Mesothelial cell of epicardium (in vitro differentiated cells): ENCODE measurements around the gene METTL9. TPM values are rescaled to one million over a fixed set of nuclear protein-coding genes. Genes with fewer than 3 reads are reported as not detected.

Experiments
- DNase-seq, 2 experiments: peaks; one replicate each; pipeline ENCODE4 v3.0.0; 2021; ENCODE audit warnings: low spot score in 2 of 2; ENCODE audit not compliant: unreplicated experiment in 2 of 2
- H3K27ac Mint-ChIP-seq: 2 replicates; pipeline ENCODE4 v1.8.0; 2021; ENCODE audit warnings: mixed read lengths
- H3K27me3 Mint-ChIP-seq: 2 replicates; pipeline ENCODE4 v1.8.0; 2021; ENCODE audit warnings: low read depth, mixed read lengths
- H3K36me3 Mint-ChIP-seq: 2 replicates; pipeline ENCODE4 v1.8.0; 2021; ENCODE audit warnings: mixed read lengths
- H3K4me1 Mint-ChIP-seq: 2 replicates; pipeline ENCODE4 v1.8.0; 2021; ENCODE audit warnings: mixed read lengths
- H3K4me3 Mint-ChIP-seq: 2 replicates; pipeline ENCODE4 v1.8.0; 2021; ENCODE audit warnings: mild to moderate bottlenecking, moderate library complexity, mixed read lengths
- H3K9me3 Mint-ChIP-seq: 2 replicates; pipeline ENCODE4 v1.8.0; 2021; ENCODE audit warnings: mixed read lengths
- CTCF ChIP-seq: fragments of 200-600 bp; sonication (generic); IDR thresholded peaks from one replicate; pipeline ENCODE4 v1.5.0; 2021; ENCODE audit warnings: antibody characterized with exemption; ENCODE audit not compliant: unreplicated experiment
- total RNA-seq: library from RNA; stranded (reverse); gene quantifications from 3 replicates; pipeline ENCODE4 v1.2.1, GENCODE V29; 2021

METTL9 gene
- total RNA-seq, 1 donor from 2014 or later: 138 TPM

- Mint-ChIP-seq H3K4me1 (peaks cover 47% of the 10 kb centered on the region), H3K36me3 (peaks cover 2% of the 10 kb centered on the region), H3K9me3 (no peaks in the 10 kb centered on the region), H3K27me3 (no peaks in the 10 kb centered on the region), H3K27ac (peak overlapping the region; percentile 30), H3K4me3 (no peak overlapping the region)
- no peak for DNase-seq
- no peak for TF ChIP-seq CTCF
Measured at GRCh38 chr16:21610766-21611165, 11.4 kb downstream of the METTL9 start.

- Mint-ChIP-seq H3K9me3 (no peaks in the 10 kb centered on the region), H3K4me1 (peaks cover 47% of the 10 kb centered on the region), H3K36me3 (peaks cover 2% of the 10 kb centered on the region), H3K4me3 (no peak overlapping the region), H3K27me3 (no peaks in the 10 kb centered on the region), H3K27ac (peak overlapping the region; percentile 82)
- no peak for TF ChIP-seq CTCF
- DNase-seq: no peak
Measured at GRCh38 chr16:21611198-21611555, 11.8 kb downstream of the METTL9 start.

GRCh38 chr16:21611556-21612384 lies 12.4 kb downstream of the METTL9 start:
- no peak overlapping the region for H3K4me3 Mint-ChIP-seq

GRCh38 chr16:21613361-21613760 lies 14.0 kb downstream of the METTL9 start:
- Mint-ChIP-seq H3K36me3 (peaks cover 6% of the 10 kb centered on the region), H3K27ac (no peak overlapping the region), H3K27me3 (no peaks in the 10 kb centered on the region), H3K4me1 (peaks cover 47% of the 10 kb centered on the region), H3K4me3 (no peak overlapping the region), H3K9me3 (no peaks in the 10 kb centered on the region)
- no peak for TF ChIP-seq CTCF
- no peak for DNase-seq

More at GRCh38 chr16:21611556-21612384, 12.4 kb downstream of the METTL9 start:
- DNase-seq: no peak
- H3K9me3 Mint-ChIP-seq: no peaks in the 10 kb centered on the region
- peak overlapping the region; percentile 82 for H3K27ac Mint-ChIP-seq
- peaks cover 2% of the 10 kb centered on the region for H3K36me3 Mint-ChIP-seq
- peaks cover 47% of the 10 kb centered on the region for H3K4me1 Mint-ChIP-seq
- TF ChIP-seq CTCF: no peak
- H3K27me3 Mint-ChIP-seq: no peaks in the 10 kb centered on the region

- no peaks in the 10 kb centered on the region for H3K9me3 Mint-ChIP-seq
- peaks cover 6% of the 10 kb centered on the region for H3K36me3 Mint-ChIP-seq
- no peak for TF ChIP-seq CTCF
- no peaks in the 10 kb centered on the region for H3K27me3 Mint-ChIP-seq
- no peak overlapping the region for H3K27ac Mint-ChIP-seq
- peaks cover 43% of the 10 kb centered on the region for H3K4me1 Mint-ChIP-seq
- no peak for DNase-seq
- H3K4me3 Mint-ChIP-seq: no peak overlapping the region
Measured at GRCh38 chr16:21613781-21614180, 14.4 kb downstream of the METTL9 start.
